H9 (cell line): Measurements from ENCODE around the gene NXNL2. TPM values are rescaled to one million over a fixed set of nuclear protein-coding genes. Genes with fewer than 3 reads are reported as not detected.

ENCODE experiments used
- DNase-seq: peaks from one replicate; pipeline ENCODE4 v3.0.0-alpha.2; 2017
- H2AFZ ChIP-seq: one replicate; pipeline ENCODE4 v1.6.1; 2013; ENCODE audit warnings: mild to moderate bottlenecking, low read length, control low read depth, moderate library complexity
- H2AK5ac ChIP-seq: 2 replicates; pipeline ENCODE4 v1.6.1; 2013; ENCODE audit warnings: low read length, control low read depth, mixed read lengths; ENCODE audit not compliant: insufficient read length
- H2BK120ac ChIP-seq: one replicate; pipeline ENCODE4 v1.6.1; 2013; ENCODE audit warnings: low read depth, mild to moderate bottlenecking, low read length, control low read depth, inconsistent platforms; ENCODE audit not compliant: poor library complexity, severe bottlenecking
- H2BK12ac ChIP-seq: 2 replicates; pipeline ENCODE4 v1.6.1; 2013; ENCODE audit warnings: low read length, control low read depth, mixed read lengths, low read depth; ENCODE audit not compliant: insufficient read length
- H2BK15ac ChIP-seq: 2 replicates; pipeline ENCODE4 v1.6.1; 2013; ENCODE audit warnings: low read depth, low read length, control low read depth
- H2BK20ac ChIP-seq: one replicate; pipeline ENCODE4 v1.6.1; 2013; ENCODE audit warnings: low read depth, mild to moderate bottlenecking, low read length, control low read depth, inconsistent platforms; ENCODE audit not compliant: poor library complexity, severe bottlenecking
- H2BK5ac ChIP-seq: 2 replicates; pipeline ENCODE4 v1.6.1; 2013; ENCODE audit warnings: low read length, control low read depth, mixed read lengths; ENCODE audit not compliant: insufficient read length
- H3K14ac ChIP-seq: 2 replicates; pipeline ENCODE4 v1.6.1; 2013; ENCODE audit warnings: low read length, control low read depth; ENCODE audit not compliant: insufficient read depth
- H3K18ac ChIP-seq: 2 replicates; pipeline ENCODE4 v1.6.1; 2013; ENCODE audit warnings: low read depth, mild to moderate bottlenecking, mixed read lengths, low read length, control low read depth; ENCODE audit not compliant: insufficient read length
- H3K23ac ChIP-seq: 2 replicates; pipeline ENCODE4 v1.6.1; 2013; ENCODE audit warnings: low read length, control low read depth, mixed read lengths, low read depth; ENCODE audit not compliant: insufficient read length
- H3K23me2 ChIP-seq: 2 replicates; pipeline ENCODE4 v1.6.1; 2013; ENCODE audit warnings: low read depth, mild to moderate bottlenecking, mixed read lengths, low read length, control low read depth; ENCODE audit not compliant: insufficient read length, poor library complexity, severe bottlenecking
- H3K27ac ChIP-seq: 2 replicates; pipeline ENCODE4 v1.5.1; 2013; ENCODE audit warnings: low read length, control low read depth, mixed read lengths, low read depth; ENCODE audit not compliant: insufficient read length
- H3K27me3 ChIP-seq: 2 replicates; pipeline ENCODE4 v1.6.1; 2013; ENCODE audit warnings: low read length, control low read depth, inconsistent platforms; ENCODE audit not compliant: insufficient read depth
- H3K4ac ChIP-seq: 2 replicates; pipeline ENCODE4 v1.6.1; 2013; ENCODE audit warnings: low read depth, mild to moderate bottlenecking, control low read depth, inconsistent platforms, low read length, moderate library complexity
- H3K4me1 ChIP-seq: 2 replicates; pipeline ENCODE4 v1.6.1; 2013; ENCODE audit warnings: low read length, control low read depth, inconsistent platforms; ENCODE audit not compliant: insufficient read depth
- H3K4me2 ChIP-seq: 2 replicates; pipeline ENCODE4 v1.6.1; 2013; ENCODE audit warnings: low read length, control low read depth, mixed read lengths; ENCODE audit not compliant: insufficient read length, insufficient read depth
- H3K56ac ChIP-seq: 2 replicates; pipeline ENCODE4 v1.6.1; 2013; ENCODE audit warnings: low read depth, mild to moderate bottlenecking, mixed read lengths, low read length, control low read depth; ENCODE audit not compliant: insufficient read length
- H3K79me1 ChIP-seq: 2 replicates; pipeline ENCODE4 v1.6.1; 2013; ENCODE audit warnings: low read depth, mild to moderate bottlenecking, moderate library complexity, low read length, control low read depth, inconsistent platforms; ENCODE audit not compliant: insufficient read depth, poor library complexity, severe bottlenecking
- H3K79me2 ChIP-seq: 2 replicates; pipeline ENCODE4 v1.6.1; 2013; ENCODE audit warnings: low read length, control low read depth, inconsistent platforms; ENCODE audit not compliant: insufficient read depth
- H3K9ac ChIP-seq: 2 replicates; pipeline ENCODE4 v1.6.1; 2013; ENCODE audit warnings: low read length, control low read depth, mixed read lengths; ENCODE audit not compliant: insufficient read length; ENCODE audit errors: extremely low read depth
- H3K9me3 ChIP-seq: one replicate; pipeline ENCODE4 v1.6.1; 2013; ENCODE audit warnings: low read depth, low read length, inconsistent platforms; ENCODE audit not compliant: control insufficient read depth
- H3T11ph ChIP-seq: one replicate; pipeline ENCODE4 v1.6.1; 2013; ENCODE audit warnings: mild to moderate bottlenecking, low read length, control low read depth, inconsistent platforms
- H4K20me1 ChIP-seq: one replicate; pipeline ENCODE4 v1.6.1; 2013; ENCODE audit not compliant: control insufficient read depth, insufficient read length, insufficient read depth
- H4K5ac ChIP-seq: 2 replicates; pipeline ENCODE4 v1.6.1; 2013; ENCODE audit warnings: low read depth, mild to moderate bottlenecking, mixed read lengths, low read length, control low read depth; ENCODE audit not compliant: insufficient read length
- H4K8ac ChIP-seq: replicated peaks from 2 replicates; pipeline ENCODE4 v1.6.1; 2013; ENCODE audit warnings: low read length, control low read depth, mixed read lengths, low read depth; ENCODE audit not compliant: insufficient read length
- H4K91ac ChIP-seq: 2 replicates; pipeline ENCODE4 v1.6.1; 2013; ENCODE audit warnings: low read depth, mild to moderate bottlenecking, moderate library complexity, mixed read lengths, low read length, control low read depth; ENCODE audit not compliant: insufficient read length
- H3K27ac Mint-ChIP-seq, 3 experiments: 2 replicates in 2 of 3; 3 replicates in 1 of 3; pipeline ENCODE4 v1.8.0; 2020 to 2021; ENCODE audit warnings: mixed read lengths in 3 of 3, mild to moderate bottlenecking in 1 of 3, moderate library complexity in 1 of 3
- H3K27me3 Mint-ChIP-seq: 2 replicates; pipeline ENCODE4 v1.8.0; 2021; ENCODE audit warnings: low read depth, mild to moderate bottlenecking, moderate library complexity, mixed read lengths
- H3K36me3 Mint-ChIP-seq, 3 experiments: 2 replicates in 2 of 3; 3 replicates in 1 of 3; pipeline ENCODE4 v1.8.0; 2020 to 2021; ENCODE audit warnings: low read depth in 3 of 3, mixed read lengths in 3 of 3; ENCODE audit not compliant: insufficient read depth in 1 of 3
- H3K4me1 Mint-ChIP-seq, 2 experiments: 2 replicates each; pipeline ENCODE4 v1.8.0; 2020; ENCODE audit warnings: mixed read lengths in 2 of 2
- H3K4me3 Mint-ChIP-seq, 2 experiments: 2 replicates in 1 of 2; 3 replicates in 1 of 2; pipeline ENCODE4 v1.8.0; 2020 to 2021; ENCODE audit warnings: mild to moderate bottlenecking in 2 of 2, mixed read lengths in 2 of 2, moderate library complexity in 1 of 2
- H3K9me3 Mint-ChIP-seq, 2 experiments: 2 replicates in 1 of 2; 3 replicates in 1 of 2; pipeline ENCODE4 v1.8.0; 2020; ENCODE audit warnings: mild to moderate bottlenecking in 2 of 2, mixed read lengths in 2 of 2, moderate library complexity in 1 of 2
- CTCF ChIP-seq: fragments of 200-600 bp; sonication (generic); conservative IDR thresholded peaks from 3 replicates; pipeline ENCODE4 v1.8.0; 2021; ENCODE audit warnings: antibody characterized with exemption, mild to moderate bottlenecking
- WGBS: extraction: QIAGEN DNeasy Blood & Tissue Kit; methylation state at CpG from one replicate; pipeline ENCODE4 v1.1.7; 2013; ENCODE audit warnings: missing lambda C conversion rate, low lambda C conversion rate, mixed read lengths; ENCODE audit not compliant: insufficient read length; ENCODE audit errors: extremely low coverage; 5-methylcytosine and 5-hydroxymethylcytosine counted together
- total RNA-seq: library from RNA; stranded (reverse); gene quantifications from 2 replicates; pipeline ENCODE4 v1.2.1, GENCODE V29; 2021

NXNL2 gene
- total RNA-seq, 1 experiment from 2014 or later = 0.57 TPM

GRCh38 chr9:88583901-88584596 lies 49.1 kb downstream of the NXNL2 start:
- H3K27me3 Mint-ChIP-seq = no peaks in the 10 kb centered on the region; the same call in none of the 2 replicates
- Histone ChIP-seq H3K27me3 (no peaks in the 10 kb centered on the region), H3K23ac (no peak overlapping the region), H3K56ac (no peak overlapping the region), H4K20me1 (no peaks in the 10 kb centered on the region), H3K9ac (no peak overlapping the region), H3K18ac (no peak overlapping the region), H3K79me1 (no peaks in the 10 kb centered on the region), H3K23me2 (no peaks in the 10 kb centered on the region), H4K91ac (no peak overlapping the region), H3K27ac (no peak overlapping the region), H2BK20ac (no peak overlapping the region), H2AFZ (no peak overlapping the region), H2BK15ac (no peak overlapping the region), H4K5ac (no peak overlapping the region), H3K9me3 (no peaks in the 10 kb centered on the region), H3K4me1 (no peaks in the 10 kb centered on the region), H4K8ac (no peak overlapping the region), H3T11ph (no peak overlapping the region), H2BK5ac (no peak overlapping the region), H3K4me2 (no peak overlapping the region), H2AK5ac (no peak overlapping the region), H3K14ac (no peak overlapping the region), H3K4ac (no peak overlapping the region), H3K79me2 (no peaks in the 10 kb centered on the region), H2BK12ac (no peak overlapping the region), H2BK120ac (no peak overlapping the region)
- peaks cover 0 to 2% (median 0%) of the 10 kb centered on the region in 3 experiments; a peak in 1 of 7 replicates for H3K36me3 Mint-ChIP-seq
- no peak overlapping the region for H3K4me3 Mint-ChIP-seq
- no peaks in the 10 kb centered on the region for H3K4me1 Mint-ChIP-seq
- WGBS = no CpG with 5 or more reads among the region's 8 CpGs
- no peak overlapping the region for H3K27ac Mint-ChIP-seq
- no peak for TF ChIP-seq CTCF
- peaks cover 0 to 5% of the 10 kb centered on the region in 2 experiments; a peak in 3 of 5 replicates for H3K9me3 Mint-ChIP-seq
- no peak for DNase-seq
